Stomach (tissue), 9 donors: ENCODE results near the gene CD14. TPM values are rescaled to one million over a fixed set of nuclear protein-coding genes. Genes with fewer than 3 reads are reported as not detected.
"Not testable (repeated sequence)": the region's sequence is repeated elsewhere in the genome, so short reads cannot be mapped to it uniquely, and the experiment has no call there.

ENCODE experiments used
- DNase-seq, 2 donors: peaks; one replicate each; pipeline versions ENCODE4 v3.0.0 to v3.0.0-alpha.2; 2013 to 2019
- H3K27ac ChIP-seq, 5 donors: fragments of 200-600 bp in 4 of 5; sonication (generic) in 4 of 5; one replicate each; pipeline ENCODE4 v1.5.1; 2013 to 2019; ENCODE audit warnings: mild to moderate bottlenecking in 1 of 5, moderate library complexity in 1 of 5
- H3K27me3 ChIP-seq, 3 donors: fragments of 200-600 bp; sonication (generic); one replicate each; pipeline ENCODE4 v1.5.1; 2017 to 2019; ENCODE audit warnings: mixed run types in 1 of 3
- H3K36me3 ChIP-seq, 4 donors: fragments of 200-600 bp; sonication (generic); 1 replicate in 3 of 4; 2 replicates in 1 of 4; pipeline ENCODE4 v1.5.1; 2016 to 2019
- H3K4me1 ChIP-seq, 4 donors: fragments of 200-600 bp; sonication (generic); one replicate each; pipeline ENCODE4 v1.5.1; 2016 to 2019
- H3K4me3 ChIP-seq, 4 donors: fragments of 200-600 bp; sonication (generic) in 3 of 4; one replicate each; pipeline ENCODE4 v1.5.1; 2016 to 2019; ENCODE audit warnings: mild to moderate bottlenecking in 1 of 4
- H3K9me3 ChIP-seq, 4 donors: fragments of 200-600 bp; sonication (generic); one replicate each; pipeline ENCODE4 v1.5.1; 2016 to 2019
- CTCF ChIP-seq, 7 experiments: fragments of 450-650 bp in 4 of 7; fragments of 200-600 bp in 3 of 7; sonication (generic) in 3 of 7; IDR thresholded peaks; one replicate each; pipeline ENCODE4 v1.5.1; 2016 to 2019; ENCODE audit warnings: antibody characterized with exemption in 7 of 7, control low read depth in 2 of 7, mild to moderate bottlenecking in 1 of 7
- EP300 ChIP-seq: sonication (generic); formaldehyde crosslinking; IDR thresholded peaks from one replicate; pipeline ENCODE4 v1.6.1; 2017; ENCODE audit warnings: antibody characterized with exemption
- POLR2A ChIP-seq, 4 donors: fragments of 450-650 bp; IDR thresholded peaks; one replicate each; pipeline ENCODE4 v1.6.1; 2016; ENCODE audit warnings: antibody characterized with exemption in 4 of 4, control low read depth in 2 of 4, mild to moderate bottlenecking in 1 of 4, moderate library complexity in 1 of 4
- POLR2AphosphoS5 ChIP-seq, 3 donors: sonication (generic); formaldehyde crosslinking; IDR thresholded peaks; one replicate each; pipeline ENCODE4 v1.6.1; 2016; ENCODE audit warnings: antibody characterized with exemption in 3 of 3
- WGBS, 5 donors: extraction: QIAGEN DNeasy Blood & Tissue Kit in 3 of 5; methylation state at CpG; one replicate each; pipeline versions ENCODE4 v1.1.5 to v1.1.7; 2013 to 2018; 5-methylcytosine and 5-hydroxymethylcytosine counted together
- intact Hi-C: fragments of 100-400 bp; cut with DNase I; formaldehyde crosslinking; loops from one replicate; pipeline ENCODE4 v1.15.1; 2023; ENCODE audit warnings: low total_unique reads
- polyA plus RNA-seq, 3 donors: library from polyadenylated mRNA; stranded (reverse); fragments of 200-250 nt; gene quantifications; one replicate each; pipeline ENCODE4 v1.2.3, GENCODE V29; 2013
- total RNA-seq, 5 donors: library from RNA; depleted of rRNA; stranded (reverse); fragments of >200 nt; gene quantifications; one replicate each; pipeline versions ENCODE4 v1.1.0 to v1.2.3, GENCODE V29; 2014 to 2016
- donor health status: healthy with polysubstance abuse.
- donor health status: Bipolar disorder and iron deficiency.
- donor health status: healthy.

CD14 gene
- total and polyA plus RNA-seq, 8 donors, result 8.5 to 99.8 (median 29.4) TPM

GRCh38 chr5:140603734-140604133 is 29.2 kb downstream of the CD14 start:
- 91 to 97% (median 94%) methylated on average over 2 of the region's 2 CpGs for WGBS, 5 donors

GRCh38 chr5:140603446-140603698 is 29.6 kb downstream of the CD14 start:
- intact Hi-C loops, H3K36me3 ChIP-seq, H3K4me3 ChIP-seq: not testable (repeated sequence)

More at GRCh38 chr5:140603734-140604133, 29.2 kb downstream of the CD14 start:
- Histone ChIP-seq H3K27me3 (no peaks in the 10 kb centered on the region), H3K36me3 (no peaks in the 10 kb centered on the region), H3K9me3 (no peaks in the 10 kb centered on the region), H3K27ac (no peak overlapping the region), H3K4me3 (no peak overlapping the region), H3K4me1 (no peaks in the 10 kb centered on the region)
- no peak for TF ChIP-seq POLR2AphosphoS5 (IDR thresholded peaks at IDR 0.05)
- TF ChIP-seq EP300, result no peak
- TF ChIP-seq POLR2A (IDR thresholded peaks at IDR 0.05), result no peak
- intact Hi-C loops, result no loop called here
- DNase-seq, result no peak

GRCh38 chr5:140602147-140602546 is 30.8 kb downstream of the CD14 start:
- Histone ChIP-seq H3K4me1 (no peaks in the 10 kb centered on the region), H3K9me3 (no peaks in the 10 kb centered on the region), H3K4me3 (no peak overlapping the region), H3K27me3 (no peaks in the 10 kb centered on the region), H3K36me3 (no peaks in the 10 kb centered on the region), H3K27ac (peak overlapping the region in 3 of 5 donors; percentile 32 to 61 (median 44))
- intact Hi-C loops, result no loop called here
- TF ChIP-seq POLR2A (IDR thresholded peaks at IDR 0.05) (no peak), CTCF (IDR thresholded peaks at IDR 0.05) (no peak), EP300 (no peak), POLR2AphosphoS5 (IDR thresholded peaks at IDR 0.05) (no peak)
- WGBS, 5 donors, result 68 to 81% (median 81%) methylated on average over 4 of the region's 4 CpGs
- DNase-seq, result no peak

More at GRCh38 chr5:140603446-140603698, 29.6 kb downstream of the CD14 start:
- DNase-seq, H3K9me3 ChIP-seq, H3K27me3 ChIP-seq, H3K4me1 ChIP-seq: not testable (repeated sequence)
- H3K27ac ChIP-seq, result peak overlapping the region in 1 of 5 donors; percentile 26
- 92 to 98% (median 94%) methylated on average over 4 of the region's 4 CpGs for WGBS, 5 donors

GRCh38 chr5:140600096-140600495 is 32.9 kb downstream of the CD14 start:
- Histone ChIP-seq H3K27me3 (no peaks in the 10 kb centered on the region), H3K27ac (no peak overlapping the region), H3K36me3 (no peaks in the 10 kb centered on the region), H3K4me1 (no peaks in the 10 kb centered on the region), H3K4me3 (no peak overlapping the region), H3K9me3 (no peaks in the 10 kb centered on the region)
- TF ChIP-seq CTCF (IDR thresholded peaks at IDR 0.05) (no peak), EP300 (no peak), POLR2A (IDR thresholded peaks at IDR 0.05) (no peak), POLR2AphosphoS5 (IDR thresholded peaks at IDR 0.05) (no peak)
- DNase-seq, result no peak
- intact Hi-C loops, result no loop called here

GRCh38 chr5:140598836-140599235 is 34.1 kb downstream of the CD14 start:
- intact Hi-C loops, result no loop called here
- 55 to 92% (median 82%) methylated on average over 2 of the region's 2 CpGs for WGBS, 5 donors

More at GRCh38 chr5:140598836-140599235, 34.1 kb downstream of the CD14 start:
- DNase-seq, result no peak
- H3K4me3 ChIP-seq, result no peak overlapping the region
- no peaks in the 10 kb centered on the region for H3K36me3 ChIP-seq
- no peaks in the 10 kb centered on the region for H3K27me3 ChIP-seq
- TF ChIP-seq EP300 (no peak), POLR2A (IDR thresholded peaks at IDR 0.05) (no peak), CTCF (IDR thresholded peaks at IDR 0.05) (no peak), POLR2AphosphoS5 (IDR thresholded peaks at IDR 0.05) (no peak)
- no peaks in the 10 kb centered on the region for H3K9me3 ChIP-seq
- H3K4me1 ChIP-seq, result no peaks in the 10 kb centered on the region
- H3K27ac ChIP-seq, result no peak overlapping the region
